DLD1 (cell line): Measurements from ENCODE around the gene ITGA8.
"Not testable (repeated sequence)": the region's sequence is repeated elsewhere in the genome, so short reads cannot be mapped to it uniquely, and the experiment has no call there.

Experiments used
- in situ Hi-C: cut with HindIII; loops from 2 replicates; pipeline ENCODE4 v1.10.0; 2017; ENCODE audit warnings: low sequenced_read_pairs

The ITGA8 gene

GRCh38 chr10:15516256-15517085, 203.3 kb downstream of the ITGA8 start:
- in situ Hi-C loops, result no loop called here

- in situ Hi-C loops, result no loop called here
Observed at GRCh38 chr10:15515202-15515601, 204.5 kb downstream of the ITGA8 start.

- in situ Hi-C loops, result no loop called here
Observed at GRCh38 chr10:15510963-15511362, 208.8 kb downstream of the ITGA8 start.

GRCh38 chr10:15505329-15505728, 214.4 kb downstream of the ITGA8 start:
- in situ Hi-C loops, result no loop called here

GRCh38 chr10:15504101-15504840, 215.5 kb downstream of the ITGA8 start:
- in situ Hi-C loops, result no loop called here

GRCh38 chr10:15494850-15495506, 224.7 kb downstream of the ITGA8 start:
- in situ Hi-C loops, result no loop called here

- in situ Hi-C loops, result no loop called here
Observed at GRCh38 chr10:15491856-15492642, 227.7 kb downstream of the ITGA8 start.

- in situ Hi-C loops, result no loop called here
Observed at GRCh38 chr10:15489431-15489830, 230.3 kb downstream of the ITGA8 start.

- in situ Hi-C loops, result no loop called here
Observed at GRCh38 chr10:15487376-15487775, 232.3 kb downstream of the ITGA8 start.

- in situ Hi-C loops, result no loop called here
Observed at GRCh38 chr10:15486404-15486803, 233.3 kb downstream of the ITGA8 start.

- in situ Hi-C loops, result no loop called here
Observed at GRCh38 chr10:15485684-15486316, 233.9 kb downstream of the ITGA8 start.

- in situ Hi-C loops, result no loop called here
Observed at GRCh38 chr10:15485027-15485426, 234.7 kb downstream of the ITGA8 start.

GRCh38 chr10:15484128-15484527, 235.6 kb downstream of the ITGA8 start:
- in situ Hi-C loops, result no loop called here

- in situ Hi-C loops, result no loop called here
Observed at GRCh38 chr10:15483215-15484075, 236.3 kb downstream of the ITGA8 start.

GRCh38 chr10:15482156-15482555, 237.6 kb downstream of the ITGA8 start:
- in situ Hi-C loops, result no loop called here

GRCh38 chr10:15478950-15479349, 240.8 kb downstream of the ITGA8 start:
- in situ Hi-C loops, result no loop called here

- in situ Hi-C loops, result no loop called here
Observed at GRCh38 chr10:15478429-15478828, 241.3 kb downstream of the ITGA8 start.

GRCh38 chr10:15476337-15476736, 243.4 kb downstream of the ITGA8 start:
- in situ Hi-C loops, result no loop called here

- in situ Hi-C loops, result not testable (repeated sequence)
Observed at GRCh38 chr10:15475439-15475838, 244.3 kb downstream of the ITGA8 start.
